ENCODE data around the gene USP31. TPM values are rescaled to one million over a fixed set of nuclear protein-coding genes. Genes with fewer than 3 reads are reported as not detected.
A peak's percentile ranks its signal among the peaks of the same experiment; 100 is the strongest.

USP31 gene
- total and polyA plus RNA-seq, 2 of the 13 experiments (the other 11 are each of a cell fraction or from before 2014, with no cell fraction given): 22.5 to 23.3 TPM

DNA sequence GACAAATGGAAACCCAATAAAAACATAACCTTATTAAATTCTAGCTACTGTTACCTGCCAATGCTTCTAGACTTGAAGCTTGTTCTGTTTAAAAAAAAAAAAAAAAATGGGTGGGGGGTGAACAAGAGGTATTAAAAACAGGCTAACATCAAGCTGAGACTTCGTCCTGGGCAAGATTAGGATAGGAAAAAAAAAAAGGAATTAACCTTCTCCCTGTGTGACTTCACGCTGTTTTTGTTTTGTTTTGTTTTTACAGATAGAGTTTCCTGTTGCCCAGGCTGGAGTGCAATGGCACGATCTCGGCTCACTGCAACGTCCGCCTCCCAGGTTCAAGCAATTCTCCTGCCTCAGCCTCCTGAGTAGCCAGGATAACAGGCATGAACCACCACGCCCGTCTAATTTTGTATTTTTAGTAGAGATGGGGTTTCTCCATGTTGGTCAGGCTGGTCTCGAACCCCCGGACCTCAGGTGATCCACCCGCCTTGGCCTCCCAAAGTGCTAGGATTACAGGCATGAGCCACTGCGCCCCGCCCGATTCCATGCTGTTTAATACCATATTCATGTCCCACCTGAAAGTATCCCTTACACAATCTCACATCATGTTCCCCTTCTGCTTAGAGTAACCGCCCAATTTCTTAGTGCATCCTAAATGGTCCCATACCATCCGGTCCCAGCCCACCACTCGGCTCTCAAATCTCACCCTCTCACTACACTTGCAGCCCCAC lies 2.2 kb downstream of the USP31 start (continued):
- TF ChIP-seq ZNF160 (CRISPR knock-in tag; IDR thresholded peaks at IDR 0.05) (no peak), RARA (CRISPR knock-in tag; IDR thresholded peaks at IDR 0.05) (no peak), ZNF207 (IDR thresholded peaks at IDR 0.05; ENCODE audit: borderline replicate concordance) (no peak), ZNF18 (CRISPR knock-in tag; IDR thresholded peaks at IDR 0.05; ENCODE audit: insufficient replicate concordance) (no peak), ZNF646 (CRISPR knock-in tag; IDR thresholded peaks at IDR 0.05) (no peak), ZNF784 (CRISPR knock-in tag; IDR thresholded peaks at IDR 0.05; ENCODE audit: borderline replicate concordance) (no peak), NCOA5 (CRISPR knock-in tag; IDR thresholded peaks at IDR 0.05) (no peak), RARG (CRISPR knock-in tag; IDR thresholded peaks at IDR 0.05; ENCODE audit: low read depth) (no peak), HCFC1 (IDR thresholded peaks at IDR 0.05; ENCODE audit: low read depth, low read length) (no peak), ZNF720 (CRISPR knock-in tag; IDR thresholded peaks at IDR 0.05) (no peak), ZNF232 (CRISPR knock-in tag; IDR thresholded peaks at IDR 0.05; ENCODE audit: borderline replicate concordance) (no peak)
- TF ChIP-seq, protein P1, sequence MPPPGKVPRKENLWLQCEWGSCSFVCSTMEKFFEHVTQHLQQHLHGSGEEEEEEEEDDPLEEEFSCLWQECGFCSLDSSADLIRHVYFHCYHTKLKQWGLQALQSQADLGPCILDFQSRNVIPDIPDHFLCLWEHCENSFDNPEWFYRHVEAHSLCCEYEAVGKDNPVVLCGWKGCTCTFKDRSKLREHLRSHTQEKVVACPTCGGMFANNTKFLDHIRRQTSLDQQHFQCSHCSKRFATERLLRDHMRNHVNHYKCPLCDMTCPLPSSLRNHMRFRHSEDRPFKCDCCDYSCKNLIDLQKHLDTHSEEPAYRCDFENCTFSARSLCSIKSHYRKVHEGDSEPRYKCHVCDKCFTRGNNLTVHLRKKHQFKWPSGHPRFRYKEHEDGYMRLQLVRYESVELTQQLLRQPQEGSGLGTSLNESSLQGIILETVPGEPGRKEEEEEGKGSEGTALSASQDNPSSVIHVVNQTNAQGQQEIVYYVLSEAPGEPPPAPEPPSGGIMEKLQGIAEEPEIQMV (CRISPR knock-in tag; IDR thresholded peaks at IDR 0.05; ENCODE audit: low read depth): 0 out of 2 replicates have a peak, but pooled peaks have one; percentile 25
- TF ChIP-seq, protein P2, sequence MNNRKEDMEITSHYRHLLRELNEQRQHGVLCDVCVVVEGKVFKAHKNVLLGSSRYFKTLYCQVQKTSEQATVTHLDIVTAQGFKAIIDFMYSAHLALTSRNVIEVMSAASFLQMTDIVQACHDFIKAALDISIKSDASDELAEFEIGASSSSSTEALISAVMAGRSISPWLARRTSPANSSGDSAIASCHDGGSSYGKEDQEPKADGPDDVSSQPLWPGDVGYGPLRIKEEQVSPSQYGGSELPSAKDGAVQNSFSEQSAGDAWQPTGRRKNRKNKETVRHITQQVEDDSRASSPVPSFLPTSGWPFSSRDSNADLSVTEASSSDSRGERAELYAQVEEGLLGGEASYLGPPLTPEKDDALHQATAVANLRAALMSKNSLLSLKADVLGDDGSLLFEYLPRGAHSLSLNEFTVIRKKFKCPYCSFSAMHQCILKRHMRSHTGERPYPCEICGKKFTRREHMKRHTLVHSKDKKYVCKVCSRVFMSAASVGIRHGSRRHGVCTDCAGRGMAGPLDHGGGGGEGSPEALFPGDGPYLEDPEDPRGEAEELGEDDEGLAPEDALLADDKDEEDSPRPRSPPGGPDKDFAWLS (CRISPR knock-in tag; IDR thresholded peaks at IDR 0.05; ENCODE audit: borderline replicate concordance): no peak
- TF ChIP-seq, protein P3, sequence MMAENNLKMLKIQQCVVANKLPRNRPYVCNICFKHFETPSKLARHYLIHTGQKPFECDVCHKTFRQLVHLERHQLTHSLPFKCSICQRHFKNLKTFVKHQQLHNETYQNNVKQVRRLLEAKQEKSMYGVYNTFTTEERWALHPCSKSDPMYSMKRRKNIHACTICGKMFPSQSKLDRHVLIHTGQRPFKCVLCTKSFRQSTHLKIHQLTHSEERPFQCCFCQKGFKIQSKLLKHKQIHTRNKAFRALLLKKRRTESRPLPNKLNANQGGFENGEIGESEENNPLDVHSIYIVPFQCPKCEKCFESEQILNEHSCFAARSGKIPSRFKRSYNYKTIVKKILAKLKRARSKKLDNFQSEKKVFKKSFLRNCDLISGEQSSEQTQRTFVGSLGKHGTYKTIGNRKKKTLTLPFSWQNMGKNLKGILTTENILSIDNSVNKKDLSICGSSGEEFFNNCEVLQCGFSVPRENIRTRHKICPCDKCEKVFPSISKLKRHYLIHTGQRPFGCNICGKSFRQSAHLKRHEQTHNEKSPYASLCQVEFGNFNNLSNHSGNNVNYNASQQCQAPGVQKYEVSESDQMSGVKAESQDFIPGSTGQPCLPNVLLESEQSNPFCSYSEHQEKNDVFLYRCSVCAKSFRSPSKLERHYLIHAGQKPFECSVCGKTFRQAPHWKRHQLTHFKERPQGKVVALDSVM (CRISPR knock-in tag; IDR thresholded peaks at IDR 0.05): no peak

Measured in HepG2 (cell line).